WTC11 (cell line): Measurements from ENCODE around the gene TBPL2.
A peak's percentile ranks its signal among the peaks of the same experiment; 100 is the strongest.

Experiments
- MXD4 ChIP-seq: fragments of 250-450 bp; sonication (Bioruptor Pico); IDR thresholded peaks from 2 replicates; pipeline ENCODE4 v1.8.0; 2021; ENCODE audit warnings: mild to moderate bottlenecking, moderate library complexity, borderline replicate concordance
- RELA ChIP-seq: sonication (generic); formaldehyde crosslinking; IDR thresholded peaks from 2 replicates; pipeline ENCODE4 v1.8.1; 2022; ENCODE audit warnings: missing genetic modification reagents, mild to moderate bottlenecking, borderline replicate concordance
- ZNF416 ChIP-seq: fragments of 250-450 bp; sonication (Bioruptor Pico); IDR thresholded peaks from 2 replicates; pipeline ENCODE4 v1.9.0; 2021; ENCODE audit warnings: mild to moderate bottlenecking, inconsistent platforms
- TF ChIP-seq, protein P1 (sequence below): sonication (generic); formaldehyde crosslinking; conservative IDR thresholded peaks from 2 replicates; pipeline ENCODE4 v1.8.1; 2022; ENCODE audit warnings: mild to moderate bottlenecking, missing genetic modification reagents
- TF ChIP-seq, protein P2 (sequence below): sonication (generic); formaldehyde crosslinking; IDR thresholded peaks from 2 replicates; pipeline ENCODE4 v1.8.1; 2023; ENCODE audit warnings: mild to moderate bottlenecking, missing genetic modification reagents
- TF ChIP-seq, protein P3 (sequence below): sonication (generic); formaldehyde crosslinking; IDR thresholded peaks from 2 replicates; pipeline ENCODE4 v1.8.1; 2022; ENCODE audit warnings: low read depth, mild to moderate bottlenecking, moderate library complexity, missing genetic modification reagents, borderline replicate concordance

GRCh38 chr14:55411426-55412389, 28.7 kb downstream of the TBPL2 start, which contains the start of gene ATG14:
- TF ChIP-seq, protein P1, sequence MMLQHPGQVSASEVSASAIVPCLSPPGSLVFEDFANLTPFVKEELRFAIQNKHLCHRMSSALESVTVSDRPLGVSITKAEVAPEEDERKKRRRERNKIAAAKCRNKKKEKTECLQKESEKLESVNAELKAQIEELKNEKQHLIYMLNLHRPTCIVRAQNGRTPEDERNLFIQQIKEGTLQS (CRISPR knock-in tag): no peak
- TF ChIP-seq, protein P2, sequence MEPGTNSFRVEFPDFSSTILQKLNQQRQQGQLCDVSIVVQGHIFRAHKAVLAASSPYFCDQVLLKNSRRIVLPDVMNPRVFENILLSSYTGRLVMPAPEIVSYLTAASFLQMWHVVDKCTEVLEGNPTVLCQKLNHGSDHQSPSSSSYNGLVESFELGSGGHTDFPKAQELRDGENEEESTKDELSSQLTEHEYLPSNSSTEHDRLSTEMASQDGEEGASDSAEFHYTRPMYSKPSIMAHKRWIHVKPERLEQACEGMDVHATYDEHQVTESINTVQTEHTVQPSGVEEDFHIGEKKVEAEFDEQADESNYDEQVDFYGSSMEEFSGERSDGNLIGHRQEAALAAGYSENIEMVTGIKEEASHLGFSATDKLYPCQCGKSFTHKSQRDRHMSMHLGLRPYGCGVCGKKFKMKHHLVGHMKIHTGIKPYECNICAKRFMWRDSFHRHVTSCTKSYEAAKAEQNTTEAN (CRISPR knock-in tag): no peak
- TF ChIP-seq MXD4 (CRISPR knock-in tag) (no peak), ZNF416 (CRISPR knock-in tag) (no peak), RELA (0 out of 2 replicates have a peak, but pooled peaks have one; percentile 30)
- TF ChIP-seq, protein P3, sequence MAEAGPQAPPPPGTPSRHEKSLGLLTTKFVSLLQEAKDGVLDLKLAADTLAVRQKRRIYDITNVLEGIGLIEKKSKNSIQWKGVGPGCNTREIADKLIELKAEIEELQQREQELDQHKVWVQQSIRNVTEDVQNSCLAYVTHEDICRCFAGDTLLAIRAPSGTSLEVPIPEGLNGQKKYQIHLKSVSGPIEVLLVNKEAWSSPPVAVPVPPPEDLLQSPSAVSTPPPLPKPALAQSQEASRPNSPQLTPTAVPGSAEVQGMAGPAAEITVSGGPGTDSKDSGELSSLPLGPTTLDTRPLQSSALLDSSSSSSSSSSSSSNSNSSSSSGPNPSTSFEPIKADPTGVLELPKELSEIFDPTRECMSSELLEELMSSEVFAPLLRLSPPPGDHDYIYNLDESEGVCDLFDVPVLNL: no peak
